SK-N-SH (cell line): ENCODE data around the gene COL4A4. TPM values are rescaled to one million over a fixed set of nuclear protein-coding genes. Genes with fewer than 3 reads are reported as not detected.

Experiments used
- CTCF ChIA-PET: fragments of 300-600, 350-600 bp; formaldehyde crosslinking; extraction: SDS; loops from one replicate; lab custom pipeline; 2021; lab: Yijun Ruan, JAX
- POLR2A ChIA-PET: fragments of 350-600 bp; sonication (Branson Sonifier 250); formaldehyde crosslinking; extraction: SDS; loops from one replicate; lab custom pipeline; 2020; ENCODE audit warnings: antibody characterized with exemption, inconsistent platforms; lab: Yijun Ruan, JAX
- DNase-seq: peaks from one replicate; pipeline ENCODE4 v3.0.0; 2012
- H2AFZ ChIP-seq: fragments of 200-600 bp; sonication (generic); 2 replicates; pipeline ENCODE4 v1.8.1; 2016; ENCODE audit warnings: antibody characterized with exemption, mild to moderate bottlenecking, low read depth
- H3F3A ChIP-seq: fragments of 200-600 bp; sonication (generic); replicated peaks from 2 replicates; pipeline ENCODE3; 2016; ENCODE audit warnings: antibody characterized with exemption, mild to moderate bottlenecking; ENCODE audit not compliant: insufficient read depth
- H3K27ac ChIP-seq, 2 experiments: fragments of 200-500 bp in 1 of 2; fragments of 200-600 bp in 1 of 2; sonication (Bioruptor generic) in 1 of 2; sonication (generic), shearing (Covaris generic) in 1 of 2; 2 replicates each; pipeline versions ENCODE4 v1.5.1 to v1.6.1; 2014 to 2016; ENCODE audit warnings: low read depth in 2 of 2, inconsistent platforms in 1 of 2, low read length in 1 of 2, mild to moderate bottlenecking in 1 of 2, mixed read lengths in 1 of 2
- H3K27me3 ChIP-seq: fragments of 200-600 bp; sonication (generic), shearing (Covaris generic); 2 replicates; pipeline ENCODE4 v1.6.1; 2016; ENCODE audit warnings: mixed run types; ENCODE audit not compliant: insufficient read depth
- H3K36me3 ChIP-seq, 2 experiments: fragments of 200-500 bp in 1 of 2; fragments of 200-600 bp in 1 of 2; sonication (Bioruptor generic) in 1 of 2; sonication (generic) in 1 of 2; replicated peaks in 1 of 2; 2 replicates each; pipeline versions ENCODE3 to v1.5.1; 2014 to 2016; ENCODE audit warnings: low read length in 1 of 2, mild to moderate bottlenecking in 1 of 2; ENCODE audit not compliant: insufficient read depth in 2 of 2, control insufficient read depth in 1 of 2
- H3K4me1 ChIP-seq, 2 experiments: fragments of 200-500 bp in 1 of 2; fragments of 200-600 bp in 1 of 2; sonication (Bioruptor generic) in 1 of 2; sonication (generic), shearing (Covaris generic) in 1 of 2; 2 replicates each; pipeline versions ENCODE4 v1.5.1 to v1.6.1; 2014 to 2016; ENCODE audit warnings: low read depth in 1 of 2, low read length in 1 of 2, mixed run types in 1 of 2; ENCODE audit not compliant: insufficient read depth in 2 of 2, control insufficient read depth in 1 of 2
- H3K4me2 ChIP-seq: fragments of 200-600 bp; sonication (generic), shearing (Covaris generic); 2 replicates; pipeline ENCODE4 v1.6.1; 2017; ENCODE audit warnings: mixed run types
- H3K4me3 ChIP-seq, 2 experiments: fragments of 200-500 bp in 1 of 2; fragments of 200-600 bp in 1 of 2; sonication (Bioruptor generic) in 1 of 2; sonication (generic), shearing (Covaris generic) in 1 of 2; 2 replicates each; pipeline versions ENCODE4 v1.5.1 to v1.8.1; 2014 to 2016; ENCODE audit warnings: low read depth in 2 of 2, inconsistent platforms in 1 of 2, low read length in 1 of 2, mild to moderate bottlenecking in 1 of 2, mixed read lengths in 1 of 2, moderate library complexity in 1 of 2
- H3K79me2 ChIP-seq: fragments of 200-600 bp; sonication (generic); 2 replicates; pipeline ENCODE4 v1.8.1; 2017; ENCODE audit warnings: mild to moderate bottlenecking; ENCODE audit not compliant: insufficient read depth
- H3K9ac ChIP-seq: fragments of 200-600 bp; sonication (generic); 2 replicates; pipeline ENCODE4 v1.6.1; 2017; ENCODE audit warnings: mixed run types
- H3K9me2 ChIP-seq: fragments of 200-600 bp; sonication (generic); 2 replicates; pipeline ENCODE4 v1.6.1; 2017; ENCODE audit warnings: mixed run types
- H3K9me3 ChIP-seq: fragments of 200-600 bp; sonication (generic); 2 replicates; pipeline ENCODE4 v1.6.1; 2017; ENCODE audit warnings: mixed run types, mild to moderate bottlenecking, moderate library complexity
- H4K20me1 ChIP-seq: fragments of 200-600 bp; sonication (generic); 2 replicates; pipeline ENCODE4 v1.6.1; 2017; ENCODE audit warnings: mild to moderate bottlenecking, mixed run types; ENCODE audit not compliant: insufficient read depth
- ELF1 ChIP-seq: IDR thresholded peaks from 2 replicates; pipeline ENCODE4 v1.4.0; 2012
- EP300 ChIP-seq, 2 experiments: IDR thresholded peaks; 2 replicates each; pipeline versions ENCODE4 v1.4.0 to v1.6.1; 2012; ENCODE audit warnings: borderline replicate concordance in 1 of 2, low read depth in 1 of 2, low read length in 1 of 2
- FOSL2 ChIP-seq: IDR thresholded peaks from 2 replicates; pipeline ENCODE4 v1.4.0; 2012; ENCODE audit warnings: low read depth, mild to moderate bottlenecking, moderate library complexity, borderline replicate concordance
- GATA2 ChIP-seq: sonication (generic); formaldehyde crosslinking; IDR thresholded peaks from 2 replicates; pipeline ENCODE4 v1.5.0; 2020; ENCODE audit warnings: mild to moderate bottlenecking, missing genetic modification reagents
- MEF2A ChIP-seq: IDR thresholded peaks from 2 replicates; pipeline ENCODE4 v1.4.0; 2012; ENCODE audit warnings: low read depth, borderline replicate concordance
- NRF1 ChIP-seq: IDR thresholded peaks from 2 replicates; pipeline ENCODE4 v1.6.1; 2012; ENCODE audit warnings: low read depth, mild to moderate bottlenecking, low read length
- PBX3 ChIP-seq: IDR thresholded peaks from 2 replicates; pipeline ENCODE4; 2012
- RCOR1 ChIP-seq: fragments of 150-350 bp; IDR thresholded peaks from 2 replicates; pipeline ENCODE4 v1.6.1; 2017; ENCODE audit warnings: antibody characterized with exemption, low read length
- RXRA ChIP-seq: IDR thresholded peaks from 2 replicates; pipeline ENCODE4 v1.4.0; 2012; ENCODE audit warnings: low read depth, mild to moderate bottlenecking, borderline replicate concordance
- SIN3A ChIP-seq: IDR thresholded peaks from 2 replicates; pipeline ENCODE4 v1.6.1; 2012; ENCODE audit warnings: low read depth, mild to moderate bottlenecking, low read length, moderate library complexity, borderline replicate concordance
- SMC3 ChIP-seq: IDR thresholded peaks from 2 replicates; pipeline ENCODE4 v1.6.1; 2012; ENCODE audit warnings: low read depth, low read length, improper control_type of control experiment
- TAF1 ChIP-seq: IDR thresholded peaks from 2 replicates; pipeline ENCODE4 v1.6.1; 2012; ENCODE audit warnings: low read depth, mild to moderate bottlenecking, low read length, moderate library complexity, borderline replicate concordance
- TCF12 ChIP-seq: IDR thresholded peaks from 2 replicates; pipeline ENCODE4 v1.4.0; 2012
- TEAD4 ChIP-seq: IDR thresholded peaks from 2 replicates; pipeline ENCODE4 v1.4.0; 2012; ENCODE audit warnings: mild to moderate bottlenecking, borderline replicate concordance; ENCODE audit not compliant: insufficient read depth
- USF1 ChIP-seq: IDR thresholded peaks from 2 replicates; pipeline ENCODE4 v1.4.0; 2012; ENCODE audit warnings: low read depth, borderline replicate concordance
- USF2 ChIP-seq: fragments of 150-350 bp; IDR thresholded peaks from 2 replicates; pipeline ENCODE4 v1.6.1; 2017; ENCODE audit warnings: antibody characterized with exemption, low read length, low read depth, borderline replicate concordance
- YY1 ChIP-seq: IDR thresholded peaks from 2 replicates; pipeline ENCODE4 v1.4.0; 2012; ENCODE audit warnings: low read depth, mild to moderate bottlenecking
- WGBS: methylation state at CpG from one replicate; pipeline ENCODE4 v1.1.6; 2017; ENCODE audit warnings: low lambda C conversion rate; 5-methylcytosine and 5-hydroxymethylcytosine counted together
- polyA plus RNA-seq, 3 experiments: library from polyadenylated mRNA; depleted of rRNA; stranded (reverse); fragments of >200 nt; gene quantifications; 2 replicates each; pipeline ENCODE4 v1.2.3, GENCODE V29; 2012
- TF ChIP-seq, protein P1 (sequence below): fragments of 150-350 bp; IDR thresholded peaks from 2 replicates; pipeline ENCODE4 v1.6.1; 2016; ENCODE audit warnings: mild to moderate bottlenecking, low read depth, low read length
- TF ChIP-seq, protein P2 (sequence below): fragments of 200-600 bp; sonication (generic); IDR thresholded peaks from 2 replicates; pipeline ENCODE4 v1.6.1; 2017; ENCODE audit warnings: antibody characterized with exemption, mild to moderate bottlenecking, moderate library complexity

COL4A4 gene
- polyA plus RNA-seq, 1 of the 3 experiments (the other 2 are of a cell fraction), result not detected

DNA sequence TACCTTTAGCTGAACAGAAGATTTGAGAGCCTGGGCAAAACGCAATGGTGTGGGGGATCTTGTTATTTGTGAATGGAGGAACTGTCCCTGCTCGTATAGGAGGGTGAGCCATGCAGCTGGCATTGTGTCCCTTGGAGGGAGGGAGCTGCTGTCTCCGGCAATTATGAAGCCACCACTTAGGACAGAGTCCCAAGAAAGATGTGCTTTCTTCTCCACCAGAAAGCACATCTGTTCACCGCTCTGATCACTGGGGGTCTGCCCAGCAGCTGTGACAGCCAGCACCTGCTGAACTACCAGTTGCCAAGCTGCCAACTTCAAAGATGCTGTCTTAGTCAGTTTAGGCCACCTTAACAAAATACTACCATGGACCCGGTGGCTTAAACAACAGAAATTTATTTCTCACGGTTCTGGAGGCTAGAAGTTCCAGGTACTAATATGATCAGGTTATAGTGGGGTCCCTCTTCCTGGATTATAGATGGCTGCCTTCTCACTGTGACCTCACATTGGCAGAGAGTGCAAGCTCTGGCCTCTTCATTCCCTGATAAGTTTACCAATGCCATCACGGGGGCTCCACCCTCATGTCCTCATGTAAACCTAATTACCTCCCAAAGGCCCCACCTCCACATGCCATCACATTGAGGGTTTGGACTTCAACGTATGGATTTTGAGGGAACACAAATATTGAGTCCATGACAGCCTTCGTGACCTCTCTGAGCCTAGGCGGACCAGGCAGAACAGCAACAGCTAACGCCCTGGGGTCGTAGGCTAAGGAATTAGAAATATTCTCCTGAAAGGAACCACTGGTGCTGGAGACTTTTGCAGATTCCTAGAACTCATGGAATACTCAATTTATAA is 179.9 kb downstream of the COL4A4 start:
- peaks cover 0 to 5% of the 10 kb centered on the region in 2 experiments; a peak in 2 of 4 replicates for H3K4me1 ChIP-seq
- no peak overlapping the region for H3K4me3 ChIP-seq
- no peak overlapping the region for H3K4me2 ChIP-seq
- H3K27me3 ChIP-seq, result no peaks in the 10 kb centered on the region
- H3K36me3 ChIP-seq, result no peaks in the 10 kb centered on the region
- ChIA-PET POLR2A (no interaction called here), CTCF (interaction anchor here (1.2 to 2.3 kb wide), 10 partner anchors 10 to 1095 kb away, joined by 3 to 10 read pairs (median 5); partner anchors contain the start of gene IRS1)
- no peaks in the 10 kb centered on the region for H4K20me1 ChIP-seq
- no peaks in the 10 kb centered on the region for H3F3A ChIP-seq
- H3K9me3 ChIP-seq, result no peaks in the 10 kb centered on the region
- no peak overlapping the region for H3K9ac ChIP-seq
- H3K9me2 ChIP-seq, result no peaks in the 10 kb centered on the region
- no peak overlapping the region for H3K27ac ChIP-seq
- TF ChIP-seq NRF1 (no peak), SIN3A (no peak), TEAD4 (no peak), ELF1 (no peak), YY1 (no peak), TCF12 (no peak), FOSL2 (no peak), RCOR1 (no peak), TAF1 (no peak)
- TF ChIP-seq, protein P1, sequence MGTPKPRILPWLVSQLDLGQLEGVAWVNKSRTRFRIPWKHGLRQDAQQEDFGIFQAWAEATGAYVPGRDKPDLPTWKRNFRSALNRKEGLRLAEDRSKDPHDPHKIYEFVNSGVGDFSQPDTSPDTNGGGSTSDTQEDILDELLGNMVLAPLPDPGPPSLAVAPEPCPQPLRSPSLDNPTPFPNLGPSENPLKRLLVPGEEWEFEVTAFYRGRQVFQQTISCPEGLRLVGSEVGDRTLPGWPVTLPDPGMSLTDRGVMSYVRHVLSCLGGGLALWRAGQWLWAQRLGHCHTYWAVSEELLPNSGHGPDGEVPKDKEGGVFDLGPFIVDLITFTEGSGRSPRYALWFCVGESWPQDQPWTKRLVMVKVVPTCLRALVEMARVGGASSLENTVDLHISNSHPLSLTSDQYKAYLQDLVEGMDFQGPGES, result no peak
- TF ChIP-seq, protein P2, sequence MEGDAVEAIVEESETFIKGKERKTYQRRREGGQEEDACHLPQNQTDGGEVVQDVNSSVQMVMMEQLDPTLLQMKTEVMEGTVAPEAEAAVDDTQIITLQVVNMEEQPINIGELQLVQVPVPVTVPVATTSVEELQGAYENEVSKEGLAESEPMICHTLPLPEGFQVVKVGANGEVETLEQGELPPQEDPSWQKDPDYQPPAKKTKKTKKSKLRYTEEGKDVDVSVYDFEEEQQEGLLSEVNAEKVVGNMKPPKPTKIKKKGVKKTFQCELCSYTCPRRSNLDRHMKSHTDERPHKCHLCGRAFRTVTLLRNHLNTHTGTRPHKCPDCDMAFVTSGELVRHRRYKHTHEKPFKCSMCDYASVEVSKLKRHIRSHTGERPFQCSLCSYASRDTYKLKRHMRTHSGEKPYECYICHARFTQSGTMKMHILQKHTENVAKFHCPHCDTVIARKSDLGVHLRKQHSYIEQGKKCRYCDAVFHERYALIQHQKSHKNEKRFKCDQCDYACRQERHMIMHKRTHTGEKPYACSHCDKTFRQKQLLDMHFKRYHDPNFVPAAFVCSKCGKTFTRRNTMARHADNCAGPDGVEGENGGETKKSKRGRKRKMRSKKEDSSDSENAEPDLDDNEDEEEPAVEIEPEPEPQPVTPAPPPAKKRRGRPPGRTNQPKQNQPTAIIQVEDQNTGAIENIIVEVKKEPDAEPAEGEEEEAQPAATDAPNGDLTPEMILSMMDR, result no peak
- DNase-seq, result no peak
- no peak overlapping the region for H2AFZ ChIP-seq
- H3K79me2 ChIP-seq, result no peaks in the 10 kb centered on the region
- WGBS, result 93% methylated on average over 9 of the region's 12 CpGs

DNA sequence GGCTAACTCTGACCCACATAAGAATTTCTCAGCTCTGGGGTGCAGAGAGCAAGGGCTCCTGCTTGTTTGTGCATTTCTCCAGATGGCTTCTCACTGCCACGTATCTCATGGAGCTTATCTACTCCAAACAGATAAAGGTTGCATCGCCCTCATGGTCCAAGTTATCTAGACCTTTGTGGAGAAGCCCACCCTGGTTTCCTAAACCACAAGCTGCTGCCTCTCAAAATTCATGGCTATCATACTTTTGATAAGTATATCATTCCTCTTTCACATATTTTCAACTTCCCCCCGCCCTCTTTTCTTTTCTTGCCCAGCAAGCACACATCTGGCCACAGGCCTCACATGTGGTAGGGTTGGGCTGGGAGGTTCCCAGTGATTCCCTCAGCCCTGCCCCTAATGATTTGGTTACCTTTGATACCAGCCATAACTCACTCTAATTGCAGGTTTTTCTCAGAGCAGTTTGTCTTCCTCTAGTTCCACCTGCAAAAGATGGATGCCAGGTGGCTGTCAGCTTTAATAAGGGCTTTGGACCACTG is 182.1 kb downstream of the COL4A4 start:
- Histone ChIP-seq H3K9ac (no peak overlapping the region), H3K79me2 (no peaks in the 10 kb centered on the region), H3F3A (peaks cover 11% of the 10 kb centered on the region), H3K9me3 (no peaks in the 10 kb centered on the region), H3K4me1 (peaks cover 8 to 15% of the 10 kb centered on the region in 2 experiments; a peak in 3 of 4 replicates), H3K9me2 (no peaks in the 10 kb centered on the region), H3K4me2 (no peak overlapping the region), H3K4me3 (no peak overlapping the region), H3K27ac (no peak overlapping the region), H4K20me1 (no peaks in the 10 kb centered on the region), H3K27me3 (no peaks in the 10 kb centered on the region), H2AFZ (no peak overlapping the region), H3K36me3 (no peaks in the 10 kb centered on the region)
- CTCF ChIA-PET, result interaction anchor here (1.6 to 2.3 kb wide), 2 partner anchors 179 to 766 kb away, joined by 8 to 10 read pairs; no protein-coding TSS in a partner anchor
- 93% methylated on average over 3 of the region's 3 CpGs for WGBS
- no peak for DNase-seq
- POLR2A ChIA-PET, result no interaction called here
- TF ChIP-seq PBX3, result no peak
- TF ChIP-seq TEAD4, result no peak
- no peak for TF ChIP-seq RCOR1
- TF ChIP-seq EP300 (IDR thresholded peaks at IDR 0.05; ENCODE audit: borderline replicate concordance in 1 of 2, low read depth in 1 of 2, low read length in 1 of 2), result no peak
- TF ChIP-seq ELF1, result no peak
- TF ChIP-seq USF1, result no peak
- no peak for TF ChIP-seq USF2
- TF ChIP-seq FOSL2, result no peak
- TF ChIP-seq MEF2A, result no peak
- TF ChIP-seq GATA2, result no peak
- TF ChIP-seq SMC3, result no peak
- TF ChIP-seq RXRA, result no peak
